ENCODE results near the gene PRKCH. TPM values are rescaled to one million over a fixed set of nuclear protein-coding genes. Genes with fewer than 3 reads are reported as not detected.

The PRKCH gene
- total and polyA plus RNA-seq, 2 experiments from 2014 or later = 7.1 to 11.2 TPM

DNA sequence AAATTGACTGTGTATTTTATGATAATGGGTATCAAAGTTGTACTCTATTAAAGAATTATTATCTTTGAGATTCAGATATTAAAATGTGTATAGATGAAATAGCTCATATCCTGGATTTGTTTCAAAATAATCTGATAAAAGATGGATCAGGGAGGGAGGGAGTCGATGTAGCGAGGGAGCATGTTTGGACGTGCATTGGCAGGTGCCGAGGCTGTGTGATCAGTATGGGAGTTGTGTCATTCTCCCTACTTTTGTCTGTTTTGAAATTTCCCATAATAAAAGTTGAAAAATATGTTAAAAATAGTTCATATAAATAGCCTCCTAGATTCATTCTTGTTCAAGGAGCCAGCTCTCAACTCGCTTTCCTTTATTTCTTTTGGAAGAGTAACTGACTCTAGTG is 202.4 kb downstream of the PRKCH start:
- Histone ChIP-seq H3K36me3 (replicated peaks; ENCODE audit: insufficient read depth, low read depth) (no peaks in the 10 kb centered on the region), H3K4me2 (no peak overlapping the region), H2AFZ (no peak overlapping the region), H3K4me3 (no peak overlapping the region), H3K4me1 (ENCODE audit: insufficient read depth) (peaks cover 33% of the 10 kb centered on the region), H3K27me3 (no peaks in the 10 kb centered on the region), H3K9me3 (ENCODE audit: low read depth) (no peaks in the 10 kb centered on the region), H3K9me2 (replicated peaks; ENCODE audit: insufficient read depth) (no peaks in the 10 kb centered on the region), H3K79me2 (no peaks in the 10 kb centered on the region), H4K20me1 (ENCODE audit: insufficient read depth, poor library complexity, severe bottlenecking) (no peaks in the 10 kb centered on the region), H3K27ac (no peak overlapping the region)
- WGBS (ENCODE audit: low lambda C conversion rate, missing lambda C conversion rate) = 86% methylated on average over 5 of the region's 5 CpGs
- no peak for DNase-seq (ENCODE audit: low spot score)
- TF ChIP-seq EZH2 (IDR thresholded peaks at IDR 0.05; ENCODE audit: borderline replicate concordance) = no peak
- TF ChIP-seq EZH2phosphoT487 (IDR thresholded peaks at IDR 0.05; ENCODE audit: low read depth, severe bottlenecking, unreplicated experiment) = no peak
- TF ChIP-seq, protein P1, sequence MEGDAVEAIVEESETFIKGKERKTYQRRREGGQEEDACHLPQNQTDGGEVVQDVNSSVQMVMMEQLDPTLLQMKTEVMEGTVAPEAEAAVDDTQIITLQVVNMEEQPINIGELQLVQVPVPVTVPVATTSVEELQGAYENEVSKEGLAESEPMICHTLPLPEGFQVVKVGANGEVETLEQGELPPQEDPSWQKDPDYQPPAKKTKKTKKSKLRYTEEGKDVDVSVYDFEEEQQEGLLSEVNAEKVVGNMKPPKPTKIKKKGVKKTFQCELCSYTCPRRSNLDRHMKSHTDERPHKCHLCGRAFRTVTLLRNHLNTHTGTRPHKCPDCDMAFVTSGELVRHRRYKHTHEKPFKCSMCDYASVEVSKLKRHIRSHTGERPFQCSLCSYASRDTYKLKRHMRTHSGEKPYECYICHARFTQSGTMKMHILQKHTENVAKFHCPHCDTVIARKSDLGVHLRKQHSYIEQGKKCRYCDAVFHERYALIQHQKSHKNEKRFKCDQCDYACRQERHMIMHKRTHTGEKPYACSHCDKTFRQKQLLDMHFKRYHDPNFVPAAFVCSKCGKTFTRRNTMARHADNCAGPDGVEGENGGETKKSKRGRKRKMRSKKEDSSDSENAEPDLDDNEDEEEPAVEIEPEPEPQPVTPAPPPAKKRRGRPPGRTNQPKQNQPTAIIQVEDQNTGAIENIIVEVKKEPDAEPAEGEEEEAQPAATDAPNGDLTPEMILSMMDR (IDR thresholded peaks at IDR 0.05; ENCODE audit: poor library complexity) = no peak

DNA sequence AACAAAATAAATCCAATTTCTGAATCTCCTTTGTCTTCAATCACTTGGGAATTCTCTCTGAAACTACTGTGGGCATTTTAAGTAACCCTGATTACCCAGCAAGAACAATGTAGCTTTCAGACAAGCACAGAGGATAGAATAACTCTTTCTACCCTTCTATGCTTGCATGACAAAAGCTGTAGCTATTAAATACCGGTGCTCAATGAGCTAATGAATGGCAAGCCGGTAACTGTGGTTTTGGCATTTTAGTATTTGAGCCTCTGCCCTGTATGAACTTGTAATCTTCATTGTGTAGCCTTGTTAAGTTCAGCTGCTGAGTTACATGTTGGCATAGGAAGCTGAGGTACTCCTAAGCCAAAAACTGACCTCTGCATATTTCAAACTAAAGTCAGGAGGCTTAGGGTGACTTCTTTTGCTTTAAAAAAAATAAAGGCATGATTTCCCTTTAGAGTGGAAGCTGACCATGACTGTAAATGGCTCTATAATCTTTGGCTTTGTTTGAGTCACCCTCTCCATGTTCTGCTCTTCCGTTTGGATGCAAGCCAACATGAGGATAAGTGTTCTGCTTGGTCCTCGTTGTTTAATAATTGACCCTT is 202.9 kb downstream of the PRKCH start:
- no peaks in the 10 kb centered on the region for H3K36me3 ChIP-seq (replicated peaks; ENCODE audit: insufficient read depth, low read depth)
- WGBS (ENCODE audit: low lambda C conversion rate, missing lambda C conversion rate) = 40% methylated on average over 4 of the region's 4 CpGs
- H3K4me1 ChIP-seq (ENCODE audit: insufficient read depth) = peaks cover 33% of the 10 kb centered on the region
- H2AFZ ChIP-seq = no peak overlapping the region
- TF ChIP-seq EZH2phosphoT487 (IDR thresholded peaks at IDR 0.05; ENCODE audit: low read depth, severe bottlenecking, unreplicated experiment) (no peak), EZH2 (IDR thresholded peaks at IDR 0.05; ENCODE audit: borderline replicate concordance) (no peak)
- TF ChIP-seq, protein P1 (IDR thresholded peaks at IDR 0.05; ENCODE audit: poor library complexity) = no peak
- no peaks in the 10 kb centered on the region for H4K20me1 ChIP-seq (ENCODE audit: insufficient read depth, poor library complexity, severe bottlenecking)
- no peaks in the 10 kb centered on the region for H3K27me3 ChIP-seq
- peak; percentile 53 for DNase-seq (ENCODE audit: low spot score)
- no peaks in the 10 kb centered on the region for H3K79me2 ChIP-seq
- H3K27ac ChIP-seq = peak overlapping the region; percentile 52
- no peaks in the 10 kb centered on the region for H3K9me2 ChIP-seq (replicated peaks; ENCODE audit: insufficient read depth)
- H3K4me3 ChIP-seq = no peak overlapping the region
- no peaks in the 10 kb centered on the region for H3K9me3 ChIP-seq (ENCODE audit: low read depth)
- H3K4me2 ChIP-seq = no peak overlapping the region

DNA sequence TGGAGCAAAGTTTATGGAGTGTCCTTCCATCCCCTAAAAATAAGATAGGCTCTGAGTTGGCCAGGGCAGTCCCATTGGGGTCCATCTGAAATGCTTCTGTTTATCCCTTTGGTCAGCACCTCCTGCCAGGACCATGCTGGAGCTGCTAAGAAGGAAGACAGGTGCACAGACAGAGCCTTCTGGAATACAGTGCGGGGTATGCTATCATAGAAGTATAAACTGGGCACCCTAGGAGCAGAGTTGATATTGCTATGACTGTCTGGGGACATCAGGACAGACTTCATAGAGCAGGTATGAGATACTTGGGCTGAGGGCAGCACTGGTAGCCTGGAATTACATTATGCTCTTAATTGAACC is 203.5 kb downstream of the PRKCH start:
- no peak overlapping the region for H3K4me3 ChIP-seq
- H3K4me2 ChIP-seq = no peak overlapping the region
- WGBS (ENCODE audit: low lambda C conversion rate, missing lambda C conversion rate) = 100% methylated on average over 1 of the region's 1 CpG
- H4K20me1 ChIP-seq (ENCODE audit: insufficient read depth, poor library complexity, severe bottlenecking) = no peaks in the 10 kb centered on the region
- DNase-seq (ENCODE audit: low spot score) = no peak
- no peak overlapping the region for H2AFZ ChIP-seq
- H3K4me1 ChIP-seq (ENCODE audit: insufficient read depth) = peaks cover 33% of the 10 kb centered on the region
- no peaks in the 10 kb centered on the region for H3K27me3 ChIP-seq
- no peaks in the 10 kb centered on the region for H3K9me3 ChIP-seq (ENCODE audit: low read depth)
- H3K9me2 ChIP-seq (replicated peaks; ENCODE audit: insufficient read depth) = no peaks in the 10 kb centered on the region
- H3K79me2 ChIP-seq = no peaks in the 10 kb centered on the region
- TF ChIP-seq EZH2phosphoT487 (IDR thresholded peaks at IDR 0.05; ENCODE audit: low read depth, severe bottlenecking, unreplicated experiment) = no peak
- no peak for TF ChIP-seq EZH2 (IDR thresholded peaks at IDR 0.05; ENCODE audit: borderline replicate concordance)
- TF ChIP-seq, protein P1 (IDR thresholded peaks at IDR 0.05; ENCODE audit: poor library complexity) = no peak
- H3K36me3 ChIP-seq (replicated peaks; ENCODE audit: insufficient read depth, low read depth) = no peaks in the 10 kb centered on the region
- peak overlapping the region; percentile 52 for H3K27ac ChIP-seq

All from hepatocyte (in vitro differentiated cells).